ENCODE data around the gene FUOM.

GRCh38 chr10:133316266-133316665 lies 41.6 kb downstream of the FUOM start:
- no peak for TF ChIP-seq CTCF (conservative IDR thresholded peaks at IDR 0.05; ENCODE audit: low read depth, low read length)
- no peak for TF ChIP-seq EZH2 (IDR thresholded peaks at IDR 0.05; ENCODE audit: borderline replicate concordance, low read depth, low read length, poor library complexity, severe bottlenecking)

Measured in A673 (cell line).